GM23338 (cell line): ENCODE data around the gene SMIM28. TPM values are rescaled to one million over a fixed set of nuclear protein-coding genes. Genes with fewer than 3 reads are reported as not detected.

Source experiments
- ATAC-seq: fragments of 200-7000 bp; cut with Tn5 transposase; 3 replicates; pipeline ENCODE4 v1.9.1; 2020
- DNase-seq: peaks from one replicate; pipeline ENCODE4 v3.0.0-alpha.2; 2015; ENCODE audit warnings: low spot score
- H2AFZ ChIP-seq: fragments of 200-600 bp; sonication (generic); 2 replicates; pipeline ENCODE4 v1.8.0; 2016; ENCODE audit warnings: antibody characterized with exemption, mild to moderate bottlenecking, moderate library complexity
- H3F3A ChIP-seq: fragments of 200-600 bp; sonication (generic); replicated peaks from 2 replicates; pipeline ENCODE4 v1.8.0; 2017; ENCODE audit warnings: antibody characterized with exemption, mixed run types, low read depth
- H3K27ac ChIP-seq: fragments of 200-600 bp; sonication (generic); 2 replicates; pipeline ENCODE4 v1.6.1; 2016; ENCODE audit warnings: low read depth
- H3K27me3 ChIP-seq: fragments of 200-600 bp; sonication (generic); 2 replicates; pipeline ENCODE4 v1.8.0; 2016; ENCODE audit warnings: mild to moderate bottlenecking, mixed run types, moderate library complexity; ENCODE audit not compliant: insufficient read depth
- H3K36me3 ChIP-seq: fragments of 200-600 bp; sonication (generic); 2 replicates; pipeline ENCODE4 v1.8.0; 2016; ENCODE audit warnings: mild to moderate bottlenecking; ENCODE audit not compliant: insufficient read depth
- H3K4me1 ChIP-seq: fragments of 200-600 bp; sonication (generic); 2 replicates; pipeline ENCODE4 v1.8.0; 2016; ENCODE audit warnings: mild to moderate bottlenecking, moderate library complexity; ENCODE audit not compliant: insufficient read depth
- H3K4me2 ChIP-seq: fragments of 200-600 bp; sonication (generic); 2 replicates; pipeline ENCODE4 v1.7.1; 2017; ENCODE audit warnings: mixed run types
- H3K4me3 ChIP-seq: fragments of 200-600 bp; sonication (generic); 2 replicates; pipeline ENCODE4 v1.6.1; 2016; ENCODE audit warnings: mixed run types
- H3K79me2 ChIP-seq: fragments of 200-600 bp; sonication (generic); replicated peaks from 2 replicates; pipeline ENCODE4 v1.8.0; 2017; ENCODE audit warnings: mild to moderate bottlenecking; ENCODE audit not compliant: insufficient read depth
- H3K9me2 ChIP-seq: fragments of 200-600 bp; sonication (generic); 2 replicates; pipeline ENCODE4 v1.8.0; 2017; ENCODE audit not compliant: insufficient read depth
- H4K20me1 ChIP-seq: fragments of 200-600 bp; sonication (generic); replicated peaks from 2 replicates; pipeline ENCODE4 v1.8.0; 2017; ENCODE audit warnings: mild to moderate bottlenecking; ENCODE audit not compliant: insufficient read depth
- H3K27ac Mint-ChIP-seq: 2 replicates; pipeline ENCODE4 v1.8.0; 2020; ENCODE audit warnings: inconsistent platforms, mild to moderate bottlenecking, moderate library complexity, mixed read lengths
- H3K27me3 Mint-ChIP-seq: 3 replicates; pipeline ENCODE4 v1.8.0; 2022; ENCODE audit warnings: low read depth, mild to moderate bottlenecking, moderate library complexity, mixed read lengths, inconsistent platforms; ENCODE audit not compliant: insufficient read depth, poor library complexity
- H3K36me3 Mint-ChIP-seq: 3 replicates; pipeline ENCODE4 v1.8.0; 2021; ENCODE audit warnings: low read depth, mild to moderate bottlenecking, inconsistent platforms, moderate library complexity, mixed read lengths
- H3K4me1 Mint-ChIP-seq: 3 replicates; pipeline ENCODE4 v1.8.0; 2020; ENCODE audit warnings: mild to moderate bottlenecking, inconsistent platforms, mixed read lengths
- H3K4me3 Mint-ChIP-seq: 3 replicates; pipeline ENCODE4 v1.8.0; 2021; ENCODE audit warnings: moderate library complexity, mild to moderate bottlenecking, inconsistent platforms, mixed read lengths
- H3K9me3 Mint-ChIP-seq: 3 replicates; pipeline ENCODE4 v1.8.0; 2020; ENCODE audit warnings: moderate library complexity, mild to moderate bottlenecking, inconsistent platforms, mixed read lengths
- ETS1 ChIP-seq: IDR thresholded peaks from 2 replicates; pipeline ENCODE4 v1.6.1; 2016; ENCODE audit warnings: antibody characterized with exemption
- EZH2phosphoT487 ChIP-seq: fragments of 200-600 bp; sonication (generic); IDR thresholded peaks from one replicate; pipeline ENCODE4 v1.8.1; 2018; ENCODE audit warnings: antibody characterized with exemption; ENCODE audit not compliant: unreplicated experiment
- POLR2AphosphoS5 ChIP-seq: IDR thresholded peaks from 2 replicates; pipeline ENCODE4 v1.6.1; 2016; ENCODE audit warnings: antibody characterized with exemption, low read depth
- ZNF114 ChIP-seq: fragments of 250-450 bp; sonication (Bioruptor Pico); IDR thresholded peaks from 2 replicates; pipeline ENCODE4 v1.5.0; 2020; ENCODE audit warnings: mild to moderate bottlenecking, moderate library complexity
- ZNF331 ChIP-seq: fragments of 250-450 bp; sonication (Bioruptor Pico); IDR thresholded peaks from 2 replicates; pipeline ENCODE4 v1.5.0; 2020; ENCODE audit warnings: low read depth, mild to moderate bottlenecking, moderate library complexity
- polyA plus RNA-seq: library from polyadenylated mRNA; unstranded; fragments of >200 nt; fragmentation: Nextera tagmentation; extraction: Ambion mirVana; gene quantifications from 2 replicates; pipeline ENCODE4 v1.2.1, GENCODE V29; 2016
- total RNA-seq: library from RNA; depleted of rRNA; stranded (reverse); fragments of >200 nt; shearing (Covaris generic); gene quantifications from 2 replicates; pipeline ENCODE4 v1.2.3, GENCODE V29; 2014
- TF ChIP-seq, protein P1 (sequence below), 2 experiments: fragments of 200-600 bp in 1 of 2; sonication (generic) in 1 of 2; conservative IDR thresholded peaks; 2 replicates each; pipeline versions ENCODE4 v1.5.1 to v1.6.1; 2016 to 2017; ENCODE audit warnings: antibody characterized with exemption in 2 of 2, low read depth in 2 of 2, mild to moderate bottlenecking in 2 of 2, moderate library complexity in 1 of 2
- TF ChIP-seq, protein P2 (sequence below): fragments of 250-450 bp; sonication (Bioruptor Pico); IDR thresholded peaks from 2 replicates; pipeline ENCODE4 v1.5.0; 2020; ENCODE audit warnings: mild to moderate bottlenecking, moderate library complexity

SMIM28 gene
- total and polyA plus RNA-seq, 2 experiments from 2014 or later, result not detected

- TF ChIP-seq, protein P1, sequence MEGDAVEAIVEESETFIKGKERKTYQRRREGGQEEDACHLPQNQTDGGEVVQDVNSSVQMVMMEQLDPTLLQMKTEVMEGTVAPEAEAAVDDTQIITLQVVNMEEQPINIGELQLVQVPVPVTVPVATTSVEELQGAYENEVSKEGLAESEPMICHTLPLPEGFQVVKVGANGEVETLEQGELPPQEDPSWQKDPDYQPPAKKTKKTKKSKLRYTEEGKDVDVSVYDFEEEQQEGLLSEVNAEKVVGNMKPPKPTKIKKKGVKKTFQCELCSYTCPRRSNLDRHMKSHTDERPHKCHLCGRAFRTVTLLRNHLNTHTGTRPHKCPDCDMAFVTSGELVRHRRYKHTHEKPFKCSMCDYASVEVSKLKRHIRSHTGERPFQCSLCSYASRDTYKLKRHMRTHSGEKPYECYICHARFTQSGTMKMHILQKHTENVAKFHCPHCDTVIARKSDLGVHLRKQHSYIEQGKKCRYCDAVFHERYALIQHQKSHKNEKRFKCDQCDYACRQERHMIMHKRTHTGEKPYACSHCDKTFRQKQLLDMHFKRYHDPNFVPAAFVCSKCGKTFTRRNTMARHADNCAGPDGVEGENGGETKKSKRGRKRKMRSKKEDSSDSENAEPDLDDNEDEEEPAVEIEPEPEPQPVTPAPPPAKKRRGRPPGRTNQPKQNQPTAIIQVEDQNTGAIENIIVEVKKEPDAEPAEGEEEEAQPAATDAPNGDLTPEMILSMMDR (conservative IDR thresholded peaks at IDR 0.05; ENCODE audit: low read depth in 2 of 2), result no peak
- TF ChIP-seq, protein P2, sequence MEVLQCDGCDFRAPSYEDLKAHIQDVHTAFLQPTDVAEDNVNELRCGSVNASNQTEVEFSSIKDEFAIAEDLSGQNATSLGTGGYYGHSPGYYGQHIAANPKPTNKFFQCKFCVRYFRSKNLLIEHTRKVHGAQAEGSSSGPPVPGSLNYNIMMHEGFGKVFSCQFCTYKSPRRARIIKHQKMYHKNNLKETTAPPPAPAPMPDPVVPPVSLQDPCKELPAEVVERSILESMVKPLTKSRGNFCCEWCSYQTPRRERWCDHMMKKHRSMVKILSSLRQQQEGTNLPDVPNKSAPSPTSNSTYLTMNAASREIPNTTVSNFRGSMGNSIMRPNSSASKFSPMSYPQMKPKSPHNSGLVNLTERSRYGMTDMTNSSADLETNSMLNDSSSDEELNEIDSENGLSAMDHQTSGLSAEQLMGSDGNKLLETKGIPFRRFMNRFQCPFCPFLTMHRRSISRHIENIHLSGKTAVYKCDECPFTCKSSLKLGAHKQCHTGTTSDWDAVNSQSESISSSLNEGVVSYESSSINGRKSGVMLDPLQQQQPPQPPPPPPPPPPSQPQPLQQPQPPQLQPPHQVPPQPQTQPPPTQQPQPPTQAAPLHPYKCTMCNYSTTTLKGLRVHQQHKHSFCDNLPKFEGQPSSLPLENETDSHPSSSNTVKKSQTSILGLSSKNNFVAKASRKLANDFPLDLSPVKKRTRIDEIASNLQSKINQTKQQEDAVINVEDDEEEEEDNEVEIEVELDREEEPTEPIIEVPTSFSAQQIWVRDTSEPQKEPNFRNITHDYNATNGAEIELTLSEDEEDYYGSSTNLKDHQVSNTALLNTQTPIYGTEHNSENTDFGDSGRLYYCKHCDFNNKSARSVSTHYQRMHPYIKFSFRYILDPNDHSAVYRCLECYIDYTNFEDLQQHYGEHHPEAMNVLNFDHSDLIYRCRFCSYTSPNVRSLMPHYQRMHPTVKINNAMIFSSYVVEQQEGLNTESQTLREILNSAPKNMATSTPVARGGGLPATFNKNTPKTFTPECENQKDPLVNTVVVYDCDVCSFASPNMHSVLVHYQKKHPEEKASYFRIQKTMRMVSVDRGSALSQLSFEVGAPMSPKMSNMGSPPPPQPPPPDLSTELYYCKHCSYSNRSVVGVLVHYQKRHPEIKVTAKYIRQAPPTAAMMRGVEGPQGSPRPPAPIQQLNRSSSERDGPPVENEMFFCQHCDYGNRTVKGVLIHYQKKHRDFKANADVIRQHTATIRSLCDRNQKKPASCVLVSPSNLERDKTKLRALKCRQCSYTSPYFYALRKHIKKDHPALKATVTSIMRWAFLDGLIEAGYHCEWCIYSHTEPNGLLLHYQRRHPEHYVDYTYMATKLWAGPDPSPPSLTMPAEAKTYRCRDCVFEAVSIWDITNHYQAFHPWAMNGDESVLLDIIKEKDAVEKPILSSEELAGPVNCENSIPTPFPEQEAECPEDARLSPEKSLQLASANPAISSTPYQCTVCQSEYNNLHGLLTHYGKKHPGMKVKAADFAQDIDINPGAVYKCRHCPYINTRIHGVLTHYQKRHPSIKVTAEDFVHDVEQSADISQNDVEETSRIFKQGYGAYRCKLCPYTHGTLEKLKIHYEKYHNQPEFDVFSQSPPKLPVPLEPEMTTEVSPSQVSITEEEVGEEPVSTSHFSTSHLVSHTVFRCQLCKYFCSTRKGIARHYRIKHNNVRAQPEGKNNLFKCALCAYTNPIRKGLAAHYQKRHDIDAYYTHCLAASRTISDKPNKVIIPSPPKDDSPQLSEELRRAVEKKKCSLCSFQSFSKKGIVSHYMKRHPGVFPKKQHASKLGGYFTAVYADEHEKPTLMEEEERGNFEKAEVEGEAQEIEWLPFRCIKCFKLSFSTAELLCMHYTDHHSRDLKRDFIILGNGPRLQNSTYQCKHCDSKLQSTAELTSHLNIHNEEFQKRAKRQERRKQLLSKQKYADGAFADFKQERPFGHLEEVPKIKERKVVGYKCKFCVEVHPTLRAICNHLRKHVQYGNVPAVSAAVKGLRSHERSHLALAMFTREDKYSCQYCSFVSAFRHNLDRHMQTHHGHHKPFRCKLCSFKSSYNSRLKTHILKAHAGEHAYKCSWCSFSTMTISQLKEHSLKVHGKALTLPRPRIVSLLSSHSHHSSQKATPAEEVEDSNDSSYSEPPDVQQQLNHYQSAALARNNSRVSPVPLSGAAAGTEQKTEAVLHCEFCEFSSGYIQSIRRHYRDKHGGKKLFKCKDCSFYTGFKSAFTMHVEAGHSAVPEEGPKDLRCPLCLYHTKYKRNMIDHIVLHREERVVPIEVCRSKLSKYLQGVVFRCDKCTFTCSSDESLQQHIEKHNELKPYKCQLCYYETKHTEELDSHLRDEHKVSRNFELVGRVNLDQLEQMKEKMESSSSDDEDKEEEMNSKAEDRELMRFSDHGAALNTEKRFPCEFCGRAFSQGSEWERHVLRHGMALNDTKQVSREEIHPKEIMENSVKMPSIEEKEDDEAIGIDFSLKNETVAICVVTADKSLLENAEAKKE (CRISPR knock-in tag), result no peak
- TF ChIP-seq ZNF114 (no peak), ZNF331 (CRISPR knock-in tag) (no peak), POLR2AphosphoS5 (no peak)
These were observed 42.7 kb downstream of the SMIM28 start (continued) for GRCh38 chr6:138420356-138420755.

GRCh38 chr6:138421089-138421488 is 43.4 kb downstream of the SMIM28 start:
- Histone ChIP-seq H3K4me1 (no peaks in the 10 kb centered on the region), H3K36me3 (no peaks in the 10 kb centered on the region; the same call in 1 of the 2 replicates), H4K20me1 (no peaks in the 10 kb centered on the region; the same call in 1 of the 2 replicates), H3K27ac (no peak overlapping the region), H3K4me3 (no peak overlapping the region), H3K9me2 (no peaks in the 10 kb centered on the region), H2AFZ (no peak overlapping the region), H3K4me2 (no peak overlapping the region), H3F3A (no peaks in the 10 kb centered on the region), H3K79me2 (no peaks in the 10 kb centered on the region), H3K27me3 (no peaks in the 10 kb centered on the region)
- H3K36me3 Mint-ChIP-seq, result peaks cover 45% of the 10 kb centered on the region
- no peak for DNase-seq
- no peaks in the 10 kb centered on the region for H3K4me1 Mint-ChIP-seq
- H3K9me3 Mint-ChIP-seq, result no peaks in the 10 kb centered on the region
- H3K27me3 Mint-ChIP-seq, result peaks cover 10% of the 10 kb centered on the region
- no peak for ATAC-seq
- no peak overlapping the region for H3K4me3 Mint-ChIP-seq
- H3K27ac Mint-ChIP-seq, result no peak overlapping the region
- TF ChIP-seq ZNF331 (CRISPR knock-in tag) (no peak), ETS1 (no peak), EZH2phosphoT487 (no peak)
- TF ChIP-seq, protein P2 (CRISPR knock-in tag), result no peak
